SK-N-MC (cell line): ENCODE measurements around the gene TGM6.

ENCODE experiments used
- EZH2 ChIP-seq: fragments of 200-600 bp; sonication (generic); IDR thresholded peaks from one replicate; pipeline ENCODE4 v1.6.1; 2017; ENCODE audit warnings: antibody characterized with exemption
- FOXP2 ChIP-seq: optimal IDR thresholded peaks from 2 replicates; pipeline ENCODE3; 2011; ENCODE audit warnings: mild to moderate bottlenecking, moderate library complexity; ENCODE audit not compliant: insufficient read depth; ENCODE audit errors: extremely low read length, control extremely low read depth
- POLR2AphosphoS5 ChIP-seq: IDR thresholded peaks from 2 replicates; pipeline ENCODE4 v1.6.1; 2012; ENCODE audit warnings: mild to moderate bottlenecking, low read depth, low read length, borderline replicate concordance

- TF ChIP-seq POLR2AphosphoS5 (no peak), EZH2 (no peak), FOXP2 (no peak)
These were observed 22.8 kb downstream of the TGM6 start for GRCh38 chr20:2403291-2404052.
